GM18867 (cell line): ENCODE measurements around the gene HHAT.

ENCODE experiments used
- ATAC-seq: cut with Tn5 transposase; IDR thresholded peaks from one replicate; pipeline ENCODE4 v1.9.1; 2021; ENCODE audit warnings: mild to moderate bottlenecking, moderate library complexity; ENCODE audit not compliant: unreplicated experiment

HHAT gene

DNA sequence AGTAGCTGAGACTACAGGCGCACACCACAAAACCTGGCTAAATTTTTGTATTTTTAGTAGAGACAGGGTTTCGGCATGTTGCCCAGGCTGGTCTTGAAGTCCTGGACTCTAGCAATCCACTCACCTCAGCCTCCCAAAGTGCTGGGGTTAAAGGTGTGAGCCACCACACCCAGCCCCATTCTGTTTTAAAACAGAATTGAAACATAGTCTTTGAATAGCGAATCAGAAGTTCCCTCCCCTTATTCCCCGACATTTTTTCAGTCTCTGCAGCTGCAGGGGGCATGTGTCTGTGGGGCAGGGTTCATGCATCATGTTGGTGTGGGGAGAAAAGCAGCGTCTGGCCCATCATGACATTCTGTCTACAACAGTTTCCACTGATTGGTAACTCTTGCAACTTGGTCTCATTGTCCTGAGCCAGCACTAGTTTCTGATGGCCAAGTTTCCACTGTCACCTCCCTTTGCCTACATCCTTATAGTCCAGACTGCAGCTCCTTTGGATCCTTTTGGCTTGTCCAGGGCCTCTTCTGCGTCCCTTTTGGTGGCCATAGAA lies 15.6 kb upstream of the HHAT start:
- no peak for ATAC-seq

DNA sequence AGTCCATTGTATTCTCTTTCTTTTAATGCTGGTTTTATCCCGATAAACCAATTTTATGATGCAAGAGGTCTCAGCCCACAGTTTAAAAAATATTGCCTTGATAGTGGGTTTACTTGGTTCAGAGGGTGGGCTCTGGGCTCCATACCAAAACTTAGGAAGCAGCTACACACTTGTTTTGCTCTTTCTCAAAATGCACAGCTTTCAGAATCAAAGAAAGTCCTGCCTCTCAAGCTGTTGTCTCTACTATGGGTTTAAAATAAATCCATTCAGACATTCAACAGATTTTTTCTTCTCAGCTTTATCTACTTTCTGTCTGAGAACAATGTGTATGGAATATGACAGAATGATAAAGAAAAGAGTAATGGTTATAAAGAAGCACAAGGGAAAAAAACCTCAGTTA lies 14.8 kb upstream of the HHAT start:
- no peak for ATAC-seq

DNA sequence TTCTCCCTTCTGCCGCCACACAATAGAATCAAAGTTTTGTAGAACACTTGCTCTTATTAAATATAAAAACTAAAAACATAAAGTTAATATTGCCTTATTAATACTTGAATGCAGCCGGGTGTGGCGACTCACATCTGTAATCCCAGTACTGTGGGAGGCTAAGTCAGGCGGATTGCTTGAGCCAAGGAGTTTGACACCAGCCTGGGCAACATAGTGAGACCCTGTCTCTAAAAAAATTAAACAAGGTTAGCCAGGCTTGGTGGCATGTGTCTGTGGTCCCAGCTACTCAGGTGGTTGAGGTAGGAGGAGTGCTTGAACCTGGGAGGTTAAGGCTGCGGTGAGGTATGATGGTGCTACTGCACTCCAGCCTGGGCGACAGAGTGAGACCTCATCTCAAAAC lies 13.2 kb upstream of the HHAT start:
- no peak for ATAC-seq

DNA sequence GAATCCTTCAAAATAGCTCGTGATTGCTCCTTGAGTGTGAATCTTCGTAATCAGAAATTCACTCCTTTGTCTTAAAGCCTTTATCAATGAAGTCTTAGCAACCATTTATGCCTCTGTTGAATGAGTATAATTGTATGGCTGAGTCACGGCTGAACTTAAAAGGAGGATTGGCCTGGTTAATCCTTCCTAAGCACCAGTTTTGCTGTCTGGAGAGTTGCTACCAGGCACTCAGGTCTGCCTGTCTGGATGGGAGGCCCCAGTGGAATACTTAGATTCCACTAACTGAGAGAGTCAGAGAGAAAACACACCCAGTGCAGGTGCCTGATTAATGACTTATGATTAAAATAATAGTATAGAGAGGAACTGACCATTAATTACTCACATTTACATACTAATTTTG lies 7.6 kb upstream of the HHAT start:
- no peak for ATAC-seq

DNA sequence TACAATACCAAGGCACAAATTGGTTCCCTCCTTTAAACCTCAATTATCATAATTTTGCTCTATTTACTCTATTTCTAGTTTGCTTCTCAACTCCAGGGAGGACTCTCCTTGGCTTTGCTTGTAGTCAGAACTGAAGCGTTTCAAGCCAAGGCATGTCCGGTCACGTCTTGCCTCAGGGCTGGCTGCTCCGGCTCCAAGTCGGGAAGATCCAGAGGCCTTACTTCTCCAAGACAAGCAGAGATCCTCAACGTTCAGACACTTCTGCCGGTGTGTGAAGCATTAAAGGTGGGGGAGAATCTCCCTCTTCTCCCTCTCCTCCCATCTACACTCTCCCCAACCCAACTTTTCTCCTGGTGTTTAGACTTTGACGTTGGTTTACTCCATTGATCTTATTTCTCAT lies 7.2 kb upstream of the HHAT start:
- ATAC-seq = no peak

DNA sequence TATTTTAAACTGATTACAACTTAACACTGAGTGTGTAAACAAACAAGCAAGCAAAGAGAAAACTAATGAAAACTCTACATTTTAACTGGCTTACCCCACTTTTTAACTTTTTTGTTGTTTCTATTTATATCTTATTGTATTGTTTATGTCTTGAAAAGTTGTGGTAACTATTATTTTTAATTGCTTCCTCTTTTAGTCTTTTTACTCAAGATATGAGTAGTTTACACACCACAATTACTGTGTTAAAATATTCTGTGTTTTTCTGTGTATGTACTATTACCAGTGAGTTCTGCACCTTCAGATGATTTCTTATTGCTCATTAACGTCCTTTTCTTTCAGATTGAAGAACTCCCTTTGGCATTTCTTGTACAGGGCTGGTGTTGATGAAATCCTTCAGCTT lies 4.7 kb upstream of the HHAT start:
- ATAC-seq = no peak

DNA sequence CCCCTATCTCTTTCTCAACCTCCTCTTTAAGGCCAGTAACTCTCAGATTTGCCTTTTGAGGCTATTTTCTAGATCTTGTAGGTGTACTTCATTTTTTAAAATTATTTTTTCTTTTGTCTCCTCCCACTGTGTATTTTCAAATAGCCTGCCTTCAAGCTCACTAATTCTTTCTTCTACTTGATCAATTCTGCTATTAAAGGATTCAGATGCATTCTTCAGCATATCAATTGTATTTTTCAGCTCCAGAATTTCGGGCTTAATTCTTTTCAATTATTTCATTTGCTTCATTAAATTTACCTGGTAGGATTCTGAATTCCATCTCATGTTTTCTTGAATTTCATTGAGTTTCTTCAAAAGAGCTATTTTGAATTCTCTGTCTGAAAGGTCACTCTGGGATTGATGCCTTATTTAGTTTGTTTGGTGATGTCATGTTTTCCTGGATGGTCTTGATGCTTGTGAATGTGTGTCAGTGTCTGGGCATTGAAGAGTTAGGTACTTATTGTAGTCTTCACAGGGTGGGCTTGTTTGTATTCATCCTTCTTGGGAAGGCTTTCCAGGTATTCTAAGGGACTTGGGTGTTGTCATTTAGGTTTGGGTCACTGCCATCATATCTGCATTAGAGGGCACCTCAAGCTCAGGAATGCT lies 3.6 kb upstream of the HHAT start:
- ATAC-seq = no peak

DNA sequence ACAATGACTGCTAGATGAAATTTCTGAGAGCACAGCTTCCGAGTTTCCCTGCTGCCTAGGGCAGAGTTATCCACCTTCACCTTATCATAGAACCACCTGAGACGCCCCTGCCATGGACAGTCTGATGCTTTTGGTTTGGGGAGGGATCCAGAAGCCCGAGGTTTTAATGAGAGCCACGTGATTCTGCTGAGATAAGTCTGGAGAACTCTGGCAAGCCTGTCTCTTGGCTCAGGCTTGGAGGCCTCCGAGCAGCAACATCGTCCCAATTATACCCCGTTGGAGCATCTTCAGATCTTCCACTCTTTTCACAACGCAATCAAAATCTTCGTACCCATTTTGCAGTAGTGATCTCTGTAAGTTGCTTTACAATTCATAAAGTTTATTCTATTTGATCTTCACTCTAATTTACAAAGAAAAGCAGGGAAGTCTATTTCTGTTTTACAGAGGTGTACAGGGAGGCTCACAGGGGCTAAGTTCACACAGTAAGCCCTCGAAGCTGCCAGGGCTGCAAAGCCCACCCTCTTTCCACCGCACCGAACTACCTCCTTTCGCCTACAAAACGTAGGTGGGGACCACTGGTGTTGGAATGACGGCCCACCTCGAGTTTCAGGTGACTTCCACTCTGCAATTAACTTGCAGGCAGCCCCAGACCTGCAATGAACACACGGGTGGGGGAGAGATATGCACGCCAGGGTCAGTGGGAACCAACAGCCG lies 513 bp upstream of the HHAT start:
- no peak for ATAC-seq

DNA sequence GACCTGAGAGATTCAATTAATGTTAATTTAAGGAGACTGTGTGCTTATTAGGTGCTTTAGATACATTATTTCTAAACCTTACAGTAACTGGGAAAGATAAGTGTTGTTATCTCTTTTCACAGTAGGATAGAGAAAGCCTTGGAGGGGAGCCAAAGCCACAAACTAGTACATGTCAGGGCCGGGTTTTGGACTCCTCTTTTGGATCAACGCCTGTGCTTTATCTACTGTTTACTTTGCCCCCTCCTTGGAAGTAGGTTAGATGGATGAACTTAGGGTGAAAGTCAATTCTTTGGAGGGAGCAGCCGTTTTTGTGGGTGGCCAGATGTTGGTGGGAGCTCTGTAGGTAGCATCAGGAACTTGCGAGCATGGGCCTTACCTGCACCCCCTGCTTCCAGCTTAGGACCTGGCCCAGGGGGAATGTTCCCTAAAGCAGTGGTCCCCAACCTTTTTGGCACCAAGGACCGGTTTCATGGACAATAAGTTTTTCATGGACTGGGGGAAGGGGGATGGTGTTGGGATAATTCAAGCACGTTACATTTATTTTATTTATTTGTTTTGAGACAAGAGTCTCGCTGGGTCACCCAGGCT lies 1.7 kb downstream of the HHAT start:
- no peak for ATAC-seq

DNA sequence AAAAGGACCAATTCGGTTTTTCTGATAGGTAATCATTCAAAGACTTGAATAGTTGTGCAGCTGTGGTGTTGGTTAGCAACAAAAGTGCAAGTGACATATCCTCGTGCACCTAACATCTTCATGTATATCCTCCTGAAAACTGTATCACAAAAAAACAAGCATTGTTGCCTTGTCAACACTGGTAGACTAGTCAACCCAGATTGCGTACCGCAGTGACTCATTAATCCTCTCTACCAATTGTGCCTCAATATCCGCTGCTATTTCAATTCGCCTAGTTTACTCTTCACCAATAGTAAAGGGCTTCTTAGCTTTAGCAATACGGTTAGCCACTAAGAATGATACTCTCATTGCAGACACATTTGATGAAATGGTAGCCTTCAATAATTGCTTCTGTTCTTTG lies 3.5 kb downstream of the HHAT start:
- no peak for ATAC-seq

DNA sequence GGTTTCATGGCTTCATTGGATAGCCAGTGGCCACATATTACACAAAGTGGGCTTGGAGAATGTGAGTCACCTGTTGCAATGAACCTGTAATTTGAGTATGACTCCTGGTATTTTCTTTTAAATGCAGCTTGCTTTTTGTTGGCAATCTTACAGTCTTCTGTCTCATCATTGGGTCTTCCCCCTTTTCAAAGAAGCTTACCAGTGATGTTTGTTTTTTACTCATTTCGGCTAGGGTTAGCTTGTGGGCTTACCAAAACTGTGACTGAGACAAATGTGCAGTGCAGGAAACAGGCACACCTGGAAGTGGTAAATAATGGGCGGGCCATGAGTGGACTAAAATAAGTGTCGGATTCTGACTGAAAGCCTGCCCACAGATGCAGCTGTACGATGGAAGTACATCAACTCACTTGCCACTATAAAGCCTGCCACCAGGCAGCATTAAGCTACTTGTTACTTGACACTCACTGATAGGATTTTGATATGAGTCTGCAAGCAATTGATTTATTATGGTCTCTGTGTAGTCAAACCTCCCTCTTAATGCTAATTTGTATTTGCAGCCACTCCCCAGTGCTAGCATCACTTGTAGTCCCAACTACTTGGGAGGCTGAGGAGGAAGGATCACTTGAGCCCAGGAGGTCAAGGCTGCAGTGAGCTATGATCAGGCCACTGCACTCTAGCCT lies 4.2 kb downstream of the HHAT start:
- peak; percentile 75 for ATAC-seq

DNA sequence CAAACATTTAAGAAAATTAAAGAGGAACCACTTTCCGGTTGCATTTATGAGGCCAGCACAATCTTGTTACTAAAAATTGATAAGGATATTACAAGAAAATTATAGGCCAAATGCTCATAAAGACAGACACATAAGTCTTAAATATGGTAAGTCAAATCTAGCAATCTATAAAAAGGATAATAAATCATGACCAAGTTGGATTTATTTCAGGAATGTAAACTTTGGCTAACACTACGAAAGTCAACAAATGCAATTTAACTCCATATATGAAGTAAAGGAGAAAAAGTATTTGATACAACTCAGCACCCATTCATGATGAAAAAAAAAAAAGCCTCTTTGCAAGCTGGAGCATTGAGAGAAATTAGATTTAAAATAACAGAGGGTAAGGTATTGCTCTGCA lies 6.3 kb downstream of the HHAT start:
- no peak for ATAC-seq

DNA sequence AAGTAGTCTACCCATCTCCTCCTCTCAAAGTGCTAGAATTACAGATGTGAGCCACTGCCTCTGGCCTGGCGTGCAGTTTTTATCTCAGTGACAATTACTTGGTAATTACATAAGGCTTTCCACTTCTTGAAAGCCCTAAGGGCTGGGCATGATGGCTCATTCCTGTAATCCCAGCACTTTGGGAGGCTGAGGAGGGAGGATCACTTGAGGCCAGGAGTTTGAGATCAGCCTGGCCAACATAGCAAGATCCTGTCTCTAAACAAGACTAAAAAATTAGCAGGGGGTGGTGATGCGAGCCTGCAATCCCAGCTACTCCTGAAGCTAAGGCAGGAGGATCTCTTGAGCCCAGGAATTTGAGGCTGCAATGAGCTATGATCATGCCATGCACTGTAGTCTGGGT lies 7.7 kb downstream of the HHAT start:
- ATAC-seq = no peak

DNA sequence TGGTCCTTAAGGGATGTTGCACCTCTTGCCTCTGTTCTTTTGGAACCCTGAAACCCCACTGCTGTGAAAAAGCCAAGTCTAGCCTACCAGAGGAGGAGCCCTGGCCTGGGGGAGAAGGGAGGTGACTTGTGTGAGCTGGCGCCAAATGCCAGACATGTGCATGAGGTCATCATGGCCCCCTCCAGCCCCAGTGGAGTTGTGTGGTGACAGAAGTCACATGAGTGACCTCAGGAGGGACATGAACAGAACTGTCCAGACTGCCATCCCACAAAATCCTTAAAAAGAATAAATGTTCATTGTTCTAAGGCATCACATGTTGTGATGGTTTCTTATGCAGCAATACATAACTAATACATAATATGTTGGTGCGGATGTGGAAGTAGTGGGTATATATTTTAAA lies 10.8 kb downstream of the HHAT start:
- ATAC-seq = no peak

DNA sequence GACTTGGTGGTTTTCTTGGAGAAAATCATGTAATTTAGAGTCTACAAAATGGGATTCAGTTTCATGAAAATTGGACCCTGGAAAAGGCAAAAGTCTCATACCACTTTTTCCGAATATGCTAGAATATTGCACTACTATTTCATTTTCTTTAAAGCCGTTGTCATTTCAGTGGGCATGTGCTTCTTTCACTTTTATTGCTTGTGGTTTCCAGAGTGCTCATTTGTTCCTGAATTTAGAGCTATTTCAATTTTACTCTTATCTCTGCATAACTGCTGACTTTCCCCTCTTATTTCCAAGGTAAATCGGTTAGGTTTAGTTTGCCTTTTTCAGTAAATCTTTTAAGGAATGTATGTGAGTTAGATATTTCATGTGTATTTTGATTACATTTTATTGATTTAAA lies 11.6 kb downstream of the HHAT start:
- ATAC-seq = no peak

DNA sequence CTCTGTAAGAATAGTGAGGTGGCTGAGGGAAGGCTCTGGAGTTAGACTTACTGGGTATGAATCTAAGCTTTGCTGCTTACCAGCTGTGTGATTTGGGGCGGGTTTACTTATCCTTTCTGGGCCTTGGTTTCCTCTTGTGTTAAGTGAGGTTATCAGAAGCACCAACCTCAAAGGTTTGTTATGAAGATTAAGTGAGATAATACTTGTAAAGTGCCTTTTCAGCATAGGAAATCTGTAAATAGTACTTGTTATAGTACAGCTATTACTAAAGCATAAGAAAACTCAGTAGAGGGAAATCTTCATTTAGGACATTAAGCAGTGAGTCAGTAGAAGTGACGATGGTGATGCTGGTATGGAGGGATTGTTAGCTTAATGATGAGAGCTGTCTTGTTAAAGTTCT lies 12.1 kb downstream of the HHAT start:
- no peak for ATAC-seq

DNA sequence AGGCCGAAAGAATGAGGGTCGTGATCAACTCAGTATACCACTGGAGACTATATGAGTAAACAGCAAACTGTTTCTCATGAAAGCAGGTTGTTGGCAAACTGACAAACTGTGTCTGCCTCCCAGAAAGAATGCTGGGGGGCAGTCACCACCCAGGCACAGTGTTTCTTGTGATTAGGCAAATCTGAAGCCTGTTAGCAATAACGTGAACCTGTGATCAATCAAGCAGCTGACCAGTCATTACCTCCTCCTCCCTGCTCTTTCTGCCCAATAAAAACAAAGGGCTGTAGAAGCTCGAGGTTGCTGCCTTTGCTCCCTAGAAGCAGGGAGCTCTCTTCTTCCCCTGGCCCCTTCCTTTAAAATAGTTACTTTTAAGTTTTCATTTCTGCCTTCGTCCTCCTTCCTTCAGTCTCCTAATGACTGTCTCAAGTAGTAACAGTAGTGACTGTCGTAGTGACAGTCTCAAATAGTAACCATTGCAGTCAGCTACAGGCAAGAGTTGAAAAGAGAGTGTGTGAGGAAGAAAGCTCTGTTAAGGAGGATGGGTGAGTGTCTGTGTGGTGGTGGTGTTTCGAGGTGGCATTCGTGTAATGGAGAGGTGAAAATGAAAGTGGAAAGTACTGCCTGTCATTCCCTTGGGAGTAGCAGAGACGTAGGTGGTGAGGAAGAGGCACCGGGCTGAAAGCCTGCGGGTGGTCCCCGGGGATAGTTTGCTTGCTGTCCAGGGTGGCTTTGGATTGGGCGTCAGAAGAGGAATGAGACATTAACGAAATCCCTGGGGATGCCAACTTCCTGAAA lies 14.5 kb downstream of the HHAT start:
- ATAC-seq = peak; percentile 62

DNA sequence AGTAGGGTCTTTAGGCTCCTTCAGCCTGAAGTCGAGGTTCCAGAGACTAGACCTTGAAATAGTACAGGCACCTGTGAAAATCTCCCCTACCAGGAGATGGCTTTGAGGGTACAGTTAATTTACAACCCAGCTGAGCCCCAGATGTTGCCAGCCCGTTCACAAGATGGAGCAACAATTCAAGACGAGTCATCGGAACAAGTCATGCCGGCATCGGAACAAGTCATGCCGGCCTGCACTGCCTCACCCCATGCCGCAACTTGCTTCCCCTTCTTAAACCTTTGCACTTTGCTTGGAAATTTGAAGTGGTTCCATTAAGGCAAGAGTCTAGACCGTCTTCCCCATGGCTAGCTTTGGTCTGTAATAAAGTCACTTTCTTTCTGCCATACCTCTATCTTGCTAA lies 16.0 kb downstream of the HHAT start:
- no peak for ATAC-seq

DNA sequence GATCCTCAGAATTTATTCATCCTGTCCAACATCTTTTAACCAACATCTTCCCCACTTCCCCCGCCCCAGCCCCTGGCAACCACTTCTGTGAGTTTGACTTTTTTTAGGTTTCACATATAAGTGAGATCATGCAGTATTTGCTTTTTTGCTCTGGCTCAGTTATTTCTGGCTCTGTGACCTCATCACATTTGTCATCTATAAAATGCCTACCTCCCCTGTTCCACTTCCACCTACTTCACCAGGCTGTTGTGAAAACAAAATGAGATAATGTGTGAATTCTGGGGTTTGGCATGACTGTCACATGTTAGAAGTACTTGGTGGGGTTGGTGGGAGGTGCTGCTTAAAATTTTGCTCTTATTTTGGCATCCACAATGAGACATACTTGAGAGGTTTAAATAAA lies 18.4 kb downstream of the HHAT start:
- ATAC-seq = peak; percentile 55

DNA sequence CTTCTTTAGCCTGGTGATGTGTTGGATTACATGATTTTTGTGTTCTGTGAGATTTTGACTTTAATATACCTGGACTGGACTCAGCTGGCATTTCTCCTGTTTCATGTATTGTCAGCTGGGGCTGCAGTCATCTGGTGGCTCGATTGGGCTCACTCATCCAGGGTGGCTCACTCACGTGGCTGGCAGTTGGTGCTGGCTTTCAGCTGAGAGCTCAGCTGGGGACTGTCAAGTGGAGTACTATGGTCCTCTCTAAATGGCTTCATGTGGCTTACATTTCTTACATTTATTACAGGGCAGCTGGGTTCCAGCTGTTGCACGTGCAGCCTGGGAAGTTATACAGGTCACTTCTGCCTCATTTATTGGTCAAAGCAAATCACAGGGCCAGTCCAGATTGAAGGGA lies 22.8 kb downstream of the HHAT start:
- no peak for ATAC-seq

DNA sequence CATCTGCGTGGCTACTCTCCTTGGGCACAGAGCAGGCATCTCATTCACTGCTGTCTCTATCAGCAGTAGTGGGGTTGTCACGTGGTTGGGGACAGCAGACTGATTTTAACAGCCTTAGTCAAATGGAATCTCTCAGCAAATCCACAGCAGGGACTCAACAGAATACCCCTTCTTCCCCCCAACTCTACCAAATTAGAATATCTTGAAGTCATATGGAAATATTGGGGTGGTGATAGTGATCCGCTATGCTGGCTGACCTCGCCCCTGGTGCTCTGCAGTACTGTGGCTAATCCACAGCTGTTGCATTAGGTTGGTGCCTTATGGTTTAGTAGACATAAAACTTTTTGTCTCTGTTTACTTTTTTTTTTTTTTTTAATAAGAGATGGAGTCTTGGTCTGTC lies 23.9 kb downstream of the HHAT start:
- no peak for ATAC-seq
